Mononuclear cell (primary cell): ENCODE results near the gene GABRR2. TPM values are rescaled to one million over a fixed set of nuclear protein-coding genes. Genes with fewer than 3 reads are reported as not detected.
"Not testable (repeated sequence)": the region's sequence is repeated elsewhere in the genome, so short reads cannot be mapped to it uniquely, and the experiment has no call there.

Experiments
- H3K27me3 ChIP-seq: 2 replicates; pipeline ENCODE4 v1.6.0; 2011; ENCODE audit warnings: low read length, control low read depth; ENCODE audit not compliant: insufficient read depth
- H3K4me1 ChIP-seq: 2 replicates; pipeline ENCODE4 v1.5.1; 2011; ENCODE audit warnings: mild to moderate bottlenecking, low read length, control low read depth; ENCODE audit not compliant: insufficient read depth
- H3K4me3 ChIP-seq: 2 replicates; pipeline ENCODE4 v1.5.1; 2011; ENCODE audit warnings: mild to moderate bottlenecking, low read length, moderate library complexity
- H3K9me3 ChIP-seq: 2 replicates; pipeline ENCODE4 v1.5.1; 2011; ENCODE audit warnings: low read depth, mild to moderate bottlenecking, control low read depth, low read length
- total RNA-seq: library from RNA; depleted of rRNA; stranded (reverse); fragments of >200 nt; gene quantifications from one replicate; pipeline ENCODE4 v1.2.3, GENCODE V29; 2012

The GABRR2 gene
- total RNA-seq, 1 donor: 0.63 TPM

- peaks cover 32% of the 10 kb centered on the region for H3K4me1 ChIP-seq
- H3K9me3 ChIP-seq: no peaks in the 10 kb centered on the region
- no peak overlapping the region for H3K4me3 ChIP-seq
- no peaks in the 10 kb centered on the region for H3K27me3 ChIP-seq
Measured at GRCh38 chr6:89311530-89311852, 3.6 kb downstream of the GABRR2 start.

DNA sequence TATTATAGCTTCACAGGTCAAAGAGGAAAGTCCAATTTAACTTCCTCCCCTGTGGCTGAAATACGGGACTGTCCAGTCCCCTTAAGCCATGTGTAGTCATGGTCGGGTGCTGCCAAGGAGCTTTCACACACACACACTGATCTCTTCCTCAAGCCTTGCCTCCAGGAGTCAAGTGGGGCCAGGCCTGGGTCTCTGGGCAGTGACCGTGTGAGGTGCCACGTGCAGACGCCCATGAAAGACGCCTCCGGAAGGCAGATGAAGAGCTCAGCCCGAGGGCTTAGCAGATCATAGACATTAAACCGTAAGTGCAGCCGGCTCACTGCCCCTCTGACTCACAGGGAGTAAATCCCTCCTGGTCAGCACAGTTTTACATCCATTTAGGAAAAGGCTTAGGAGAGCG is 4.2 kb downstream of the GABRR2 start:
- no peaks in the 10 kb centered on the region for H3K27me3 ChIP-seq
- H3K4me1 ChIP-seq: peaks cover 32% of the 10 kb centered on the region
- no peak overlapping the region for H3K4me3 ChIP-seq
- no peaks in the 10 kb centered on the region for H3K9me3 ChIP-seq

- Histone ChIP-seq H3K4me1 (peaks cover 32% of the 10 kb centered on the region), H3K9me3 (no peaks in the 10 kb centered on the region), H3K4me3 (no peak overlapping the region), H3K27me3 (no peaks in the 10 kb centered on the region)
Measured at GRCh38 chr6:89308525-89309395, 6.3 kb downstream of the GABRR2 start.

DNA sequence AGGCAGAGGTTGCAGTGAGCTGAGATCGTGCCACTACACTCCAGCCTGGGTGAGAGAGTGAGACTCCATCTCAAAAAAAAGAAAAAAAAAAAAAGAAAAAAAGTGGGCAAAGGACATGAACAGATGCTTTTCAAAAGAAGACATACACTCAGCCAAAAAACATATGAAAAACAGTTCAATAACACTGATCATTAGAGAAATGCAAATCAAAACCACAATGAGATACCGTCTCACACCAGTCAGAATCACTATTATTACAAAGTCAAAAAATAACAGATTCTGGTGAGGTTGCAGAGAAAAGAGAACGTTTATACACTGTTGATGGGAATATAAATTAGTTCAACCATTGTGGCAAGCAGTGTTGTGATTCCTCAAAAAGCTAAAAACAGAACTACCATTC is 10.6 kb downstream of the GABRR2 start:
- H3K9me3 ChIP-seq, H3K4me3 ChIP-seq, H3K27me3 ChIP-seq: not testable (repeated sequence)
- H3K4me1 ChIP-seq: peaks cover 16% of the 10 kb centered on the region

DNA sequence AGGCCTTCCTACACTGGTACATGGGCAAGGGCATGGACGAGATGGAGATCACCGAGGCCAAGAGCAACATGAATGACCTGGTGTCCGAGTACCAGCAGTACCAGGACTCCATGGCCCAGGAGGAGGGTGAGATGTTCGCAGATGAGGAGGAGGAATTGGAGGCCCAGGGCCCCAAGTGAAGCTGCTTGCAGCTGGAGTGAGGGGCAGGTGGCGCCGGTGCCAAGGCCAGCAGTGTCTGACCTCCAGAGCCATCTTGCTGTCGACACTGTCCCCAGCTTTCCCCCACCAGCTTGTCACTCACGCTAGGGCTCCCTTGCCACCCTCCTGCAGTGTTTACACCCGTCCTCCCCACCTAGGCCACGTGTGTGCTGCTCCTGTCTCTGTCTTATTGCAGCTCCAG is 12.2 kb downstream of the GABRR2 start:
- Histone ChIP-seq H3K4me3 (no peak overlapping the region), H3K4me1 (peaks cover 15% of the 10 kb centered on the region), H3K27me3 (no peaks in the 10 kb centered on the region), H3K9me3 (no peaks in the 10 kb centered on the region)

GRCh38 chr6:89302195-89302770 is 12.8 kb downstream of the GABRR2 start:
- Histone ChIP-seq H3K27me3 (no peaks in the 10 kb centered on the region), H3K9me3 (no peaks in the 10 kb centered on the region), H3K4me3 (no peak overlapping the region), H3K4me1 (peaks cover 21% of the 10 kb centered on the region)

- H3K9me3 ChIP-seq: no peaks in the 10 kb centered on the region
- H3K27me3 ChIP-seq: no peaks in the 10 kb centered on the region
- peaks cover 24% of the 10 kb centered on the region for H3K4me1 ChIP-seq
- H3K4me3 ChIP-seq: no peak overlapping the region
Measured at GRCh38 chr6:89301586-89302194, 13.4 kb downstream of the GABRR2 start.

DNA sequence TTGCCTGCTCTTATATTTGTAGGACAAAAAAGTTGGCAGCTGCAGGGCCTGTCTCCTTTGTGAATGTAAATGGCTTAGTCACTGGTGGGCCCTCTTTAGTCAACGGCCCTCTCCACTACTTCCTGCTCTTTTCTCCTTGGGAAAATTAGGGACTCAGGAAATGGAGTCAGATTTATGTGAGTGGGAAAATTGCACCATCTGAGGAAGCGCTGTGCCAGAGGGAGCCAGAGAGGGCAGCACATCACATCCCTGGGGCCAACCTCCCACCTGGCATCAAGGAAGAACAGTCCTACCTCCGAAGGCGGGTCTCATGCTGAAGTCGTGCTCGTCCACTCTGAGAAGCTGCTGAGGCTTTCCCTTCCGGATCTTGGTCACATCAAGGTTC is 15.6 kb downstream of the GABRR2 start:
- H3K27me3 ChIP-seq: no peaks in the 10 kb centered on the region
- no peaks in the 10 kb centered on the region for H3K9me3 ChIP-seq
- no peak overlapping the region for H3K4me3 ChIP-seq
- H3K4me1 ChIP-seq: peaks cover 24% of the 10 kb centered on the region

GRCh38 chr6:89298680-89299465 is 16.2 kb downstream of the GABRR2 start:
- Histone ChIP-seq H3K4me3 (no peak overlapping the region), H3K27me3 (no peaks in the 10 kb centered on the region), H3K9me3 (no peaks in the 10 kb centered on the region), H3K4me1 (peaks cover 24% of the 10 kb centered on the region)

DNA sequence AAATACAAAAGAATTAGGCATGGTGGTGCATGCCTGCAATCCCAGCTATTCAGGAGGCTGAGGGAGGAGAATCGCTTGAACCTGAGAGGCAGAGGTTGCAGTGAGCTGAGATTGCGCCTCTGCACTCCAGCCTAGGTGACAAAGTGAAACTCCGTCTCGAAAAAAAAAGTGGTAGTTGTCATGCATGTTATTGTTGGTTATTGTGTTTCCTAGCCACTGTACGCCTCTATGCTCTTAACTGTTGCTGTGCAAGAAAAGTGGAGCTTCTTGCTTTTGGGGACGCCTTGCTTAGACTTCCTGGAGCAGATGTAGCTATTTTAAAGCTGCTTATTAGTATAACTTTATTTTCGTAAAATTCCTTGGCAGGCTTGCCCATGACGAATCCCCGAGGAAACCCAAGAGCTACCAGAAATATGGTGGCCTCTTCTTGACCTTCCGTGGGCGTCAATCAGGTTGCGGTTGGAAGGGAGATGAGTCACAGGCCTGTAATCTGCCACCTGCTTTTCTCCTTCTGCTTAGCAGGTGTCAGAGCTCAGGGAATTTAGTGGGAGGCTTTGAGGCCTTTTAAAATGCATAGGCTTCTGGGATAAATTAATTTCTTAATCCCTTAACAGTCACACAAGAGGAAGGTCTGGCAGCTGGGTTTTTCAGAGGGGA is 17.3 kb downstream of the GABRR2 start:
- Histone ChIP-seq H3K4me1 (peaks cover 24% of the 10 kb centered on the region), H3K4me3 (no peak overlapping the region), H3K9me3 (no peaks in the 10 kb centered on the region), H3K27me3 (no peaks in the 10 kb centered on the region)

GRCh38 chr6:89295981-89296380 is 19.1 kb downstream of the GABRR2 start:
- Histone ChIP-seq H3K9me3 (no peaks in the 10 kb centered on the region), H3K4me1 (peaks cover 24% of the 10 kb centered on the region), H3K27me3 (no peaks in the 10 kb centered on the region), H3K4me3 (no peak overlapping the region)

DNA sequence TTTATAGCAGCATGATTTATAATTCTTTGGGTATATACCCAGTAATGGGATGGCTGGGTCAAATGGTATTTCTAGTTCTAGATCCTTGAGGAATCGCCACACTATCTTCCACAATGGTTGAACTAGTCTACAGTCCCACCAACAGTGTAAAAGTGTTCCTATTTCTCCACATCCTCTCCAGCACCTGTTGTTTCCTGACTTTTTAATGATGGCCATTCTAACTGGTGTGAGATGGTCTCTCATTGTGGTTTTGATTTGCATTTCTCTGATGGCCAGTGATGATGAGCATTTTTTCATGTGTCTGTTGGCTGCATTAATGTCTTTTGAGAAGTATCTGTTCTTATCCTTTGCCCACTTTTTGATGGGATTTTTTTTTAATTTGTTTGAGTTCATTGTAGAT is 20.0 kb downstream of the GABRR2 start:
- not testable (repeated sequence) for H3K9me3 ChIP-seq, H3K4me3 ChIP-seq, H3K27me3 ChIP-seq
- H3K4me1 ChIP-seq: peaks cover 24% of the 10 kb centered on the region

- no peaks in the 10 kb centered on the region for H3K27me3 ChIP-seq
- no peak overlapping the region for H3K4me3 ChIP-seq
- no peaks in the 10 kb centered on the region for H3K4me1 ChIP-seq
- H3K9me3 ChIP-seq: no peaks in the 10 kb centered on the region
Measured at GRCh38 chr6:89291256-89291819, 23.8 kb downstream of the GABRR2 start.

- Histone ChIP-seq H3K27me3 (no peaks in the 10 kb centered on the region), H3K4me1 (no peaks in the 10 kb centered on the region), H3K9me3 (no peaks in the 10 kb centered on the region), H3K4me3 (no peak overlapping the region)
Measured at GRCh38 chr6:89290401-89291155, 24.5 kb downstream of the GABRR2 start.
